Measurements from ENCODE around the gene SCARF2.

DNA sequence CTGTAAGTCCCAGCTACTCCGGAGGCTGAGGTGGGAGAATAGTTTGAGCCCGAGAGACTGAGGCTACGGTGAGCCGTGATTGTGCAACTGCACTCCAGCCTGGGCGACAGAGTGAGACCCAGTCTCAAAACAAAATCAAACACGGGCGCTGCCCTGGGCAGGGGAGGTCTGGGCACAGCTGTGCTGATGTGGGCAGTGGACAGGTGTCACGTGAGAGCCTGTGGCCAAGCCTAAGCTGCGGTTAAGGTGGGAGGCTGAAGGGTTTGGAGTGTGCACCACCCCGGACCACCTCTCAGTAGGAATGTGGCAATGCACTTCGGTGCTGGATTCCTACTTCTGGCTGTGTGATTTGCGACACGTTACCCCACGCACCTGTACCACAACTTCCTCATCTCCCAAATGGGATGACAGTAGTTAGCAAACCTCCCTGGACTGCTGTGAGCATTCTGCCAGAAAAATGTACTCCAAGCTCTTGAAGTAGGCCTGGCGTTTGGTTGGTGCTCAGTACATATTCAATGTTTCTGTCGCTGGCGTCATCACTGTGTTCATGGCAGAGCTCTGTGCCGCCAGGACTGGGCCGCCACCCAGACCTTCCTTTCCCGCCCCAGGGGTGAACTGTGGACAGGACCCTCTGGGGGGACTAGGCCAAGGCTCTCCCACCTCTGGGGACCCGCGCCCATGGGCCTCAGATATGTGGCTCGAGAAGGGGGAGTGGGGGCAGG, 44.5 kb downstream of the SCARF2 start:
- TF ChIP-seq, protein P1, sequence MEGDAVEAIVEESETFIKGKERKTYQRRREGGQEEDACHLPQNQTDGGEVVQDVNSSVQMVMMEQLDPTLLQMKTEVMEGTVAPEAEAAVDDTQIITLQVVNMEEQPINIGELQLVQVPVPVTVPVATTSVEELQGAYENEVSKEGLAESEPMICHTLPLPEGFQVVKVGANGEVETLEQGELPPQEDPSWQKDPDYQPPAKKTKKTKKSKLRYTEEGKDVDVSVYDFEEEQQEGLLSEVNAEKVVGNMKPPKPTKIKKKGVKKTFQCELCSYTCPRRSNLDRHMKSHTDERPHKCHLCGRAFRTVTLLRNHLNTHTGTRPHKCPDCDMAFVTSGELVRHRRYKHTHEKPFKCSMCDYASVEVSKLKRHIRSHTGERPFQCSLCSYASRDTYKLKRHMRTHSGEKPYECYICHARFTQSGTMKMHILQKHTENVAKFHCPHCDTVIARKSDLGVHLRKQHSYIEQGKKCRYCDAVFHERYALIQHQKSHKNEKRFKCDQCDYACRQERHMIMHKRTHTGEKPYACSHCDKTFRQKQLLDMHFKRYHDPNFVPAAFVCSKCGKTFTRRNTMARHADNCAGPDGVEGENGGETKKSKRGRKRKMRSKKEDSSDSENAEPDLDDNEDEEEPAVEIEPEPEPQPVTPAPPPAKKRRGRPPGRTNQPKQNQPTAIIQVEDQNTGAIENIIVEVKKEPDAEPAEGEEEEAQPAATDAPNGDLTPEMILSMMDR (IDR thresholded peaks at IDR 0.05) = no peak
- TF ChIP-seq EP300 (IDR thresholded peaks at IDR 0.05) = no peak
- no peak for TF ChIP-seq POLR2A (IDR thresholded peaks at IDR 0.05)

All from tibial nerve (tissue), 4 donors.